Heart left ventricle (tissue), 13 donors: ENCODE results near the gene HELZ.

Experiments
- CTCF ChIP-seq, 12 donors: fragments of 200-600 bp; sonication (generic) in 4 of 12; IDR thresholded peaks; one replicate each; pipeline versions ENCODE4 v1.5.0 to v1.8.0; 2018 to 2022; ENCODE audit warnings: antibody characterized with exemption in 12 of 12, mild to moderate bottlenecking in 5 of 12
- POLR2A ChIP-seq, 2 donors: fragments of 450-650 bp; IDR thresholded peaks; one replicate each; pipeline ENCODE4 v1.6.1; 2017; ENCODE audit warnings: antibody characterized with exemption in 2 of 2, mild to moderate bottlenecking in 2 of 2, moderate library complexity in 2 of 2
- donor health status: ischemic (EF 13 %, LVEDD 7.1; RV severe dilation, severe dysfunction).
- donor health status: DM: no; HTN: yes; CAD: no.
- donor health status: DM: no; HTN: no; CAD: no.
- donor health status: ischemic (EF 25% LVEDD 6.9; RV normal size, moderate dysfunction).
- donor health status: ischemic (EF 25% LVEDD 5.7; RV mildly dilated, moderate dysfunction).
- donor health status: ischemic (EF 35%, LVEDD 5.7; RV mildly dilated, moderate dysfunction).
- donor health status: nonischemic (EF 11% LVEDD 7.7; RV severe dilation, severe dysfunction).
- donor health status: DM: yes; HTN: yes; CAD: no.
- donor health status: PGD.
- donor health status: ischemic (EF 29% LVEDD 5.4; RV normal size, mild dysfunction).
- donor health status: nonischemic (EF 23%, LVEDD 6.1; RV moderate dilation, normal function).

- no peak for TF ChIP-seq POLR2A (IDR thresholded peaks at IDR 0.05)
- no peak for TF ChIP-seq CTCF (IDR thresholded peaks at IDR 0.05)
These were observed 48.6 kb downstream of the HELZ start for GRCh38 chr17:67196422-67196821.
